ENCODE data around the gene IFNL2.
"Not testable (repeated sequence)": the region's sequence is repeated elsewhere in the genome, so short reads cannot be mapped to it uniquely, and the experiment has no call there.

Gene IFNL2

DNA sequence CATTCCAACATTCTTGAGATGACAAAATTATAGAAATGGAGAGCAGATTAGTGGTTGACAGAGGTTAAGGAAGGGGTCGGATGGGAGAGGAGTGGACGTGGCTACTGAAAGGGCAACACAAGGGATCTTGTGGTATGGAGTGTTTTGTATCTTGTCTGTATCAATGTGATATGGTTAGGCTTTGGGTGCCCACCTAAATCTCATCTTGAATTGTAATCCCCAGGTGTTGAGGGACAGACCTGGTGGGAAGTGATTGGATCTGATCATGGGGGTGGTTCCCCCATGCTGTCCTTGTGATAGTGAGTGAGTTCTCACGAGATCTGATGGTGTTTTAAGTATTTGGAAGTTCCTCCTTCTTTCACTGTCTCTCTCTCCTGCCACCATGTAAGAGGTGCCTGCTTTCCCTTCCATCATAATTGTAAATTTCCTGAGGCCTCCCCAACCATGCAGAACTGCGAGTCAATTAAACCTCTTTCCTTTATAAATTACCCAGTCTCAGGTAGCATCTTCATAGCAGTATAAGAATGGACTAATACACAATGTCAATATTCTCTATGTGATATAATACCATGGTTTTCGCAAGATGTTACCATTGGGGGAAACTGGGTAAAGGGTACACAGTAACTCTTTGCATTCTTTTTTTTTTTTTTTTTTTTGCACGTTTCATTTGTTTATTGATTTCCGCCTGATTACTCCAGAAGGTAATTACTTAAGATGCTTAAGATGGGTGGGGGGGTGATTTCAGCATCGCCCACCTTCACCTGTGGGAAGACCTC, 14.6 kb upstream of the IFNL2 start:
- Histone ChIP-seq H3K36me3 (ENCODE audit: control insufficient read depth, insufficient read depth, low read length) (no peaks in the 10 kb centered on the region), H3K27ac (ENCODE audit: insufficient read depth, low read depth, low read length, poor library complexity, severe bottlenecking) (no peak overlapping the region), H3K27me3 (ENCODE audit: control insufficient read depth, insufficient read depth, low read length, poor library complexity, severe bottlenecking) (peaks cover 48% of the 10 kb centered on the region), H3K4me3 (ENCODE audit: insufficient read depth, low read depth, low read length) (no peak overlapping the region), H3K4me1 (ENCODE audit: control insufficient read depth, insufficient read depth, low read length) (no peaks in the 10 kb centered on the region), H3K9me3 (ENCODE audit: control insufficient read depth, low read length) (no peaks in the 10 kb centered on the region)
- WGBS, 2 experiments: 85 to 86% methylated on average over 7 to 8 of the region's 8 CpGs

GRCh38 chr19:39254531-39255345, 13.5 kb upstream of the IFNL2 start:
- Histone ChIP-seq H3K4me3 (ENCODE audit: insufficient read depth, low read depth, low read length) (no peak overlapping the region), H3K9me3 (ENCODE audit: control insufficient read depth, low read length) (no peaks in the 10 kb centered on the region), H3K36me3 (ENCODE audit: control insufficient read depth, insufficient read depth, low read length) (no peaks in the 10 kb centered on the region), H3K27ac (ENCODE audit: insufficient read depth, low read depth, low read length, poor library complexity, severe bottlenecking) (no peak overlapping the region), H3K27me3 (ENCODE audit: control insufficient read depth, insufficient read depth, low read length, poor library complexity, severe bottlenecking) (peaks cover 41% of the 10 kb centered on the region), H3K4me1 (ENCODE audit: control insufficient read depth, insufficient read depth, low read length) (no peaks in the 10 kb centered on the region)
- 89 to 91% methylated on average over 29 of the region's 29 CpGs for WGBS, 2 experiments

DNA sequence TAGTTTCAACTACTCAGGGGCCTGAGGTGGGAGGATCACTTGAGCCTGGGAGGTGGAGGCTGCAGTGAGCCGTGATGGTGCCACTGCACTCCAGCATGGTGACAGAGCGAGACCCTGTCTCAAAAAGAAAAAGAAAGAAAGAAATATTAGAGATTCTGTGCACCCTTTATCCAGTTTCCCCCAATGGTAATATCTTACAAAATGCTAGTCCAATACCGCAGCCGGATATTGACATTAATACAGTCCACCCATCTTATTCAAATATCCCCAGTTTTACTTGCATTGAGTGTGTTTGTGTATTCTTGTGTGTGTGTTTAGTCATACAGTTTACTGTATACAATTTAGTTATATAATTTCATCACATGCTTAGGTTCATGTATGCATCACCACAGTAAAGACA, 11.0 kb upstream of the IFNL2 start:
- no peaks in the 10 kb centered on the region for H3K36me3 ChIP-seq (ENCODE audit: control insufficient read depth, insufficient read depth, low read length)
- no peaks in the 10 kb centered on the region for H3K4me1 ChIP-seq (ENCODE audit: control insufficient read depth, insufficient read depth, low read length)
- no peak overlapping the region for H3K4me3 ChIP-seq (ENCODE audit: insufficient read depth, low read depth, low read length)
- H3K27ac ChIP-seq (ENCODE audit: insufficient read depth, low read depth, low read length, poor library complexity, severe bottlenecking): no peak overlapping the region
- H3K9me3 ChIP-seq (ENCODE audit: control insufficient read depth, low read length): no peaks in the 10 kb centered on the region
- H3K27me3 ChIP-seq (ENCODE audit: control insufficient read depth, insufficient read depth, low read length, poor library complexity, severe bottlenecking): peaks cover 44% of the 10 kb centered on the region
- 89 to 95% methylated on average over 4 of the region's 4 CpGs for WGBS, 2 experiments

GRCh38 chr19:39261704-39262103, 6.5 kb upstream of the IFNL2 start:
- Histone ChIP-seq H3K36me3 (ENCODE audit: control insufficient read depth, insufficient read depth, low read length) (no peaks in the 10 kb centered on the region), H3K27ac (ENCODE audit: insufficient read depth, low read depth, low read length, poor library complexity, severe bottlenecking) (no peak overlapping the region), H3K27me3 (ENCODE audit: control insufficient read depth, insufficient read depth, low read length, poor library complexity, severe bottlenecking) (peaks cover 74% of the 10 kb centered on the region), H3K4me1 (ENCODE audit: control insufficient read depth, insufficient read depth, low read length) (no peaks in the 10 kb centered on the region), H3K9me3 (ENCODE audit: control insufficient read depth, low read length) (no peaks in the 10 kb centered on the region), H3K4me3 (ENCODE audit: insufficient read depth, low read depth, low read length) (no peak overlapping the region)
- WGBS, 2 experiments: 86 to 93% methylated on average over 2 of the region's 3 CpGs

DNA sequence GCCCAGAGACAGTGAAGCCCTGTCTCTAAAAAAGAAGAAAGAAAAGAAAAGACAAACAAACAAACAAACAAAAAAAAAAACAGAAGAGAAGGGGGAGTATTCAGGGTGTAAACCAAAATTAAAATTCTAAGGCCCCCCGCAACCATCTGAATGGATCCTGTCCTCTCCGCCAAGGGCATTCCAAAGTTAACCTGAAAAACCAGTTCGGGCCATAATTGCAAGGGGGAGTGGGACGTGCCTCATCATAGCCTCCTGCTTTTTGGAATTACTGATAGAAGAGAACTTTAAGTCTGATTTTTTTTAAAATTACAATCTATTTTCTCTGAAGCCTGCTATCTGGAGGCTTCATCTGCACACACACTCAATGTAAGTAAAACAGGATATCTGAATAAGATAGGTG, 5.7 kb upstream of the IFNL2 start:
- Histone ChIP-seq H3K36me3 (ENCODE audit: control insufficient read depth, insufficient read depth, low read length) (no peaks in the 10 kb centered on the region), H3K27ac (ENCODE audit: insufficient read depth, low read depth, low read length, poor library complexity, severe bottlenecking) (no peak overlapping the region), H3K4me3 (ENCODE audit: insufficient read depth, low read depth, low read length) (no peak overlapping the region), H3K9me3 (ENCODE audit: control insufficient read depth, low read length) (no peaks in the 10 kb centered on the region), H3K27me3 (ENCODE audit: control insufficient read depth, insufficient read depth, low read length, poor library complexity, severe bottlenecking) (peaks cover 81% of the 10 kb centered on the region), H3K4me1 (ENCODE audit: control insufficient read depth, insufficient read depth, low read length) (no peaks in the 10 kb centered on the region)
- WGBS, 2 experiments: 89 to 93% methylated on average over 4 of the region's 4 CpGs

- no peaks in the 10 kb centered on the region for H3K4me1 ChIP-seq (ENCODE audit: control insufficient read depth, insufficient read depth, low read length)
- WGBS, 2 experiments: 15% methylated on average over 17 of the region's 17 CpGs
- no peak overlapping the region for H3K27ac ChIP-seq (ENCODE audit: insufficient read depth, low read depth, low read length, poor library complexity, severe bottlenecking)
- H3K27me3 ChIP-seq (ENCODE audit: control insufficient read depth, insufficient read depth, low read length, poor library complexity, severe bottlenecking): peaks cover 88% of the 10 kb centered on the region
- no peaks in the 10 kb centered on the region for H3K36me3 ChIP-seq (ENCODE audit: control insufficient read depth, insufficient read depth, low read length)
- no peak overlapping the region for H3K4me3 ChIP-seq (ENCODE audit: insufficient read depth, low read depth, low read length)
- H3K9me3 ChIP-seq (ENCODE audit: control insufficient read depth, low read length): no peaks in the 10 kb centered on the region
Observed at GRCh38 chr19:39263912-39264305, 4.3 kb upstream of the IFNL2 start.

GRCh38 chr19:39264306-39265290, 3.6 kb upstream of the IFNL2 start:
- WGBS, 2 experiments: 5 to 6% methylated on average over 102 of the region's 102 CpGs
- H3K27me3 ChIP-seq (ENCODE audit: control insufficient read depth, insufficient read depth, low read length, poor library complexity, severe bottlenecking): peaks cover 84% of the 10 kb centered on the region
- no peaks in the 10 kb centered on the region for H3K9me3 ChIP-seq (ENCODE audit: control insufficient read depth, low read length)
- H3K36me3 ChIP-seq (ENCODE audit: control insufficient read depth, insufficient read depth, low read length): no peaks in the 10 kb centered on the region
- H3K4me3 ChIP-seq (ENCODE audit: insufficient read depth, low read depth, low read length): no peak overlapping the region
- H3K4me1 ChIP-seq (ENCODE audit: control insufficient read depth, insufficient read depth, low read length): no peaks in the 10 kb centered on the region
- no peak overlapping the region for H3K27ac ChIP-seq (ENCODE audit: insufficient read depth, low read depth, low read length, poor library complexity, severe bottlenecking)

- Histone ChIP-seq H3K27me3 (ENCODE audit: control insufficient read depth, insufficient read depth, low read length, poor library complexity, severe bottlenecking) (peaks cover 83% of the 10 kb centered on the region), H3K27ac (ENCODE audit: insufficient read depth, low read depth, low read length, poor library complexity, severe bottlenecking) (no peak overlapping the region), H3K9me3 (ENCODE audit: control insufficient read depth, low read length) (no peaks in the 10 kb centered on the region), H3K4me3 (ENCODE audit: insufficient read depth, low read depth, low read length) (no peak overlapping the region), H3K36me3 (ENCODE audit: control insufficient read depth, insufficient read depth, low read length) (no peaks in the 10 kb centered on the region), H3K4me1 (ENCODE audit: control insufficient read depth, insufficient read depth, low read length) (no peaks in the 10 kb centered on the region)
- WGBS, 2 experiments: 43 to 45% methylated on average over 39 of the region's 39 CpGs
Observed at GRCh38 chr19:39265321-39265916, 2.8 kb upstream of the IFNL2 start.

DNA sequence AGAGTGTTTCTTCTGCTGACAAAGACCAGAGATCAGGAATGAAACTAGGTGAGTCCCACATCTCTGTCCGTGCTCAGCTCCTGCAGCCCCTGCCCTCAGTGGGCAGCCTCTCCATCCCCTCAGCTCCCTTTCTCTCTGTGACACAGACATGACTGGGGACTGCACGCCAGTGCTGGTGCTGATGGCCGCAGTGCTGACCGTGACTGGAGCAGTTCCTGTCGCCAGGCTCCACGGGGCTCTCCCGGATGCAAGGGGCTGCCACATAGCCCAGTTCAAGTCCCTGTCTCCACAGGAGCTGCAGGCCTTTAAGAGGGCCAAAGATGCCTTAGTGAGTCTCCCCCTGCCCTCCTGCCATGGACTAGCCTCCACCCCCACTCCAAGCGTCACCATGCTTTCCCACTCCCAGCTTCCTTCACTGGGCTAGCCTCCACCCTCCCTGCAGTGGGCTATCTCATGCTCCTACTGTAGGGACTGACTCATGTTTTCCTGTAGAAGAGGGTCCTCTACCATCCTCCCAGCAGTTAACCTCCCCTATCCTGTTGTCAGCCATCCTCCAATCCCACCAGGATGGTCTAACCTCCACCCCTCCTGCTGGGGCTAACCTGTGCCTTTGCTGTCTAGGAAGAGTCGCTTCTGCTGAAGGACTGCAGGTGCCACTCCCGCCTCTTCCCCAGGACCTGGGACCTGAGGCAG, 481 bp downstream of the IFNL2 start:
- H3K9me3 ChIP-seq (ENCODE audit: control insufficient read depth, low read length); H3K36me3 ChIP-seq (ENCODE audit: control insufficient read depth, insufficient read depth, low read length); H3K4me1 ChIP-seq (ENCODE audit: control insufficient read depth, insufficient read depth, low read length); H3K4me3 ChIP-seq (ENCODE audit: insufficient read depth, low read depth, low read length); H3K27ac ChIP-seq (ENCODE audit: insufficient read depth, low read depth, low read length, poor library complexity, severe bottlenecking): not testable (repeated sequence)
- peaks cover 57% of the 10 kb centered on the region for H3K27me3 ChIP-seq (ENCODE audit: control insufficient read depth, insufficient read depth, low read length, poor library complexity, severe bottlenecking)
- 75% methylated on average over 10 of the region's 10 CpGs for WGBS, 2 experiments
